AG04450 (cell line): ENCODE results near the gene SCAF4. TPM values are rescaled to one million over a fixed set of nuclear protein-coding genes. Genes with fewer than 3 reads are reported as not detected.

ENCODE experiments used
- CTCF ChIA-PET: fragments of 300-600, 350-600 bp; formaldehyde crosslinking; extraction: SDS; loops from one replicate; lab custom pipeline; 2022; ENCODE audit warnings: antibody characterized with exemption, inconsistent platforms; lab: Charles Lee
- POLR2A ChIA-PET: fragments of 350-600 bp; formaldehyde crosslinking; extraction: SDS; loops from one replicate; lab custom pipeline; 2021; ENCODE audit warnings: antibody characterized with exemption, inconsistent platforms; lab: Yijun Ruan, JAX
- DNase-seq: peaks from one replicate; pipeline ENCODE4 v3.0.0-alpha.2; 2011; ENCODE audit warnings: low read depth, low spot score
- H3K27ac ChIP-seq: one replicate; pipeline ENCODE4 v1.5.1; 2012; ENCODE audit warnings: low read depth, low read length, control low read depth
- H3K27me3 ChIP-seq: one replicate; pipeline ENCODE4 v1.6.0; 2012; ENCODE audit warnings: low read length; ENCODE audit not compliant: control insufficient read depth, insufficient read depth
- H3K4me3 ChIP-seq: 2 replicates; pipeline ENCODE4 v1.5.1; 2011; ENCODE audit warnings: mild to moderate bottlenecking, low read depth, low read length, control low read depth
- H3K9me3 ChIP-seq: 2 replicates; pipeline ENCODE4 v1.5.1; 2012; ENCODE audit warnings: low read length; ENCODE audit not compliant: control insufficient read depth, insufficient read depth
- CTCF ChIP-seq: IDR thresholded peaks from 2 replicates; pipeline ENCODE4 v1.5.1; 2011; ENCODE audit warnings: low read depth, low read length, control low read depth, inconsistent platforms
- polyA plus RNA-seq: library from polyadenylated mRNA; depleted of rRNA; stranded (reverse); fragments of >200 nt; gene quantifications from 2 replicates; pipeline ENCODE4 v1.2.3, GENCODE V29; 2011

SCAF4 gene
- polyA plus RNA-seq, 1 experiment = 6.3 TPM

GRCh38 chr21:31677047-31677446 lies 54.9 kb downstream of the SCAF4 start:
- TF ChIP-seq CTCF = no peak
- POLR2A ChIA-PET = no interaction called here
- CTCF ChIA-PET = interaction anchor here (0.5 kb wide), 1 partner anchor 17 kb away, joined by 4 read pairs; no protein-coding TSS in a partner anchor

DNA sequence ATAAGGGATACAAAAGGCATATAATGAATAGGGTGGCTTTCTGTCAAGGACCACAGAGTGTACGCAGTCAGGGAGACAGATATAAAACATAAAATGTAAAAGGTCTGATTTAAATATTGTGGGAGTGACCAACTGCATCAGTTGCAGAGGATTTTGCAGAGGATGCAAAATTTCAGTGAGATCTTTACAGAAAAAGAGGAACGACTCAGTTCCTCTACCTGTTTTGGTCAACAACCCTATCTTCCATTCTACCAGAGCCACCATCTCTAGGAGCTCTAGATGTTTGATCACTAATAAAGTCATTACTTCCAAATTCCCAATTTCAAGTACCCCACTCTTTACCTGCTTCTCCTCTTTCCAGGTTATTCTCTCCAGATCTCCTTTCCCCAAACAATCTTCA lies 56.0 kb downstream of the SCAF4 start:
- no peaks in the 10 kb centered on the region for H3K9me3 ChIP-seq
- no peak overlapping the region for H3K4me3 ChIP-seq
- no peaks in the 10 kb centered on the region for H3K27me3 ChIP-seq
- no peak for TF ChIP-seq CTCF
- ChIA-PET POLR2A (no interaction called here), CTCF (no interaction called here)
- DNase-seq = no peak
- no peak overlapping the region for H3K27ac ChIP-seq

More at GRCh38 chr21:31677047-31677446, 54.9 kb downstream of the SCAF4 start:
- Histone ChIP-seq H3K9me3 (no peaks in the 10 kb centered on the region), H3K4me3 (no peak overlapping the region), H3K27ac (no peak overlapping the region), H3K27me3 (no peaks in the 10 kb centered on the region)
- no peak for DNase-seq

DNA sequence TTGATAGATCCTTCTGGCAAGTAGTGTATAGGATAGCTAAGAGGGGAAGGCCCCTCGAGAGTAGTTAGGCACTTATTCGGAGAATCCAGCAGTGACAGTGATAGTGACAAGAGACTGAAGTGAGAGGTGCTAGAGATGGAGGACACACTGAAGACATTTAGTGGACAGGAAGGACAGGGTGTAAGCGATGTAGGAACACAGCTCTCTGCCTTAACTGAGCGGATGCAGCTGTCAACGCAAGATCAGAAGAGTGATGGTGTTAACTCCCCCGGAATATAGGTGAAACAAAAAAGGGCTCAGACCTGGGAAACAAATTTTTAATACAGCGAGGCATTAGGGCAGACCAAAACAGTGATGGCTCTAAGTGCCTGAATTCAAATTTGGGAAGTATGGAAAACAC lies 56.6 kb downstream of the SCAF4 start:
- Histone ChIP-seq H3K9me3 (no peaks in the 10 kb centered on the region), H3K27me3 (no peaks in the 10 kb centered on the region), H3K4me3 (no peak overlapping the region), H3K27ac (no peak overlapping the region)
- ChIA-PET CTCF (no interaction called here), POLR2A (interaction anchor here (0.5 kb wide), 1 partner anchor 11 kb away, joined by 3 read pairs; no protein-coding TSS in a partner anchor)
- DNase-seq = no peak
- no peak for TF ChIP-seq CTCF

DNA sequence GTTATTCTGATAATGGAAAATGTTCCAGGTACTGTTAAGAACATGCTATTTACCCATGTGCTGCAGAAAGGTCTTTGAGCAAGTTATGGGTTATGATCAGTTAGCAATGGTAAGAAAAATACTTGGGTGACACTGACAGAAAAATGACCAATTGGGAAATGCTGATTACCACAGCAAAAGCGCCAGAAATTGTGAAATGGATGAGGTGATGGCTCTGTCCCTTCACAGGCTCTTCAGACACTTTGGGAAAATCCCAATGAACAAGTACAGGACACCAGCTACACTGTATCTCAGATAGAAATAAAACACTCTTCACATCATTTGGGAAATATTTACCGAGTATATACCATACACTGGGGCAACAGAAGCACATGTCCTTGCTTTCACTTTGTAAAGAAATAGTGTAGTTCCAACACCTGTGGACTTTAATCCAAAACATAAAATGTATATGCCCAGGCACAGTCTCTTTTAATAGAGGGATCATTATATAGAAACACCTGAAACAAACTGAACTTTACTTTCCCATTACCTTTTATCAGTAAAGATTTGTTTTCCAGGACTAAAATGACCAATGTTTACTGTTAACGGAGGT lies 58.5 kb downstream of the SCAF4 start:
- TF ChIP-seq CTCF = no peak
- CTCF ChIA-PET = no interaction called here
- no peaks in the 10 kb centered on the region for H3K27me3 ChIP-seq
- DNase-seq = no peak
- no peak overlapping the region for H3K27ac ChIP-seq
- no peaks in the 10 kb centered on the region for H3K9me3 ChIP-seq
- POLR2A ChIA-PET = no interaction called here
- H3K4me3 ChIP-seq = no peak overlapping the region

- H3K9me3 ChIP-seq = no peaks in the 10 kb centered on the region
- POLR2A ChIA-PET = no interaction called here
Observed at GRCh38 chr21:31671931-31672330, 60.0 kb downstream of the SCAF4 start.

More at GRCh38 chr21:31671931-31672330, 60.0 kb downstream of the SCAF4 start:
- DNase-seq = no peak
- CTCF ChIA-PET = no interaction called here
- Histone ChIP-seq H3K27ac (no peak overlapping the region), H3K27me3 (no peaks in the 10 kb centered on the region), H3K4me3 (no peak overlapping the region)
- TF ChIP-seq CTCF = no peak
